GM12878 (cell line): ENCODE results near the gene SORCS1.

Experiments
- EP300 ChIP-seq, 2 experiments: fragments of 150-350 bp in 1 of 2; IDR thresholded peaks; 2 replicates each; pipeline ENCODE4 v1.6.1; 2011 to 2012; ENCODE audit warnings: low read depth in 2 of 2, low read length in 2 of 2, borderline replicate concordance in 1 of 2, improper control_type of control experiment in 1 of 2, inconsistent platforms in 1 of 2; ENCODE audit not compliant: control insufficient read depth in 1 of 2
- NFIC ChIP-seq: IDR thresholded peaks from 2 replicates; pipeline ENCODE4 v1.6.1; 2012; ENCODE audit warnings: low read depth, mild to moderate bottlenecking, inconsistent platforms, low read length, moderate library complexity
- POLR2A ChIP-seq: IDR thresholded peaks from 2 replicates; pipeline ENCODE4 v1.6.1; 2011; ENCODE audit warnings: low read depth, mild to moderate bottlenecking, low read length
- SIN3A ChIP-seq: IDR thresholded peaks from 2 replicates; pipeline ENCODE4 v1.6.1; 2012; ENCODE audit warnings: low read depth, low read length, improper control_type of control experiment
- TCF3 ChIP-seq: IDR thresholded peaks from 2 replicates; pipeline ENCODE4 v1.6.1; 2012; ENCODE audit warnings: low read depth, mild to moderate bottlenecking, low read length, borderline replicate concordance; ENCODE audit not compliant: insufficient read depth
- TF ChIP-seq, protein P1 (sequence below), 3 experiments: IDR thresholded peaks in 2 of 3; conservative IDR thresholded peaks in 1 of 3; 2 replicates each; pipeline ENCODE4 v1.5.1; 2011; ENCODE audit warnings: low read depth in 3 of 3, low read length in 3 of 3, mild to moderate bottlenecking in 3 of 3, control low read depth in 2 of 3, moderate library complexity in 2 of 3, inconsistent platforms in 1 of 3, mixed read lengths in 1 of 3; ENCODE audit not compliant: control insufficient read depth in 2 of 3, insufficient read depth in 1 of 3; ENCODE audit errors: extremely low read depth in 1 of 3
- TF ChIP-seq, protein P2 (sequence below): fragments of 450-650 bp; IDR thresholded peaks from 2 replicates; pipeline ENCODE4 v1.6.1; 2017; ENCODE audit warnings: mild to moderate bottlenecking

DNA sequence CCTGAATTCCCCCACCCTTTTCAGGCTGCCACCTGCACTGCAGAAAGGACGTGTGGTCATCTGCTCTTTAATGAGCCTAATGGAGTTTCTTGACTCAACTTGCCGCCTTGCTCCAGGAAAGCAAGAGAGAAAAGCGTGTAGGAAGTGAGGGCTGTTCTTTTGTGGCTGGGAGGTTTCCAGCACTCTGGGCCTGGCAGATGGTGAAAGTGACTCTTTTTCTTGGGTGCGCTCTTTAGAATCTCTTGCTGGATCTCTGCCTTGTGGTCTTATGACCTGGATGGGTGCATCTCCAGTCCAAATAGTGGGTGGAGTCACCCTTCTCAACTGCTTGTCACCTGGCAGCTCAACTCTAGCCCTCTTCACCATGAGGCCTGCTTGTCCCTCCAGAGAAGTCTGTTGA, 244.0 kb downstream of the SORCS1 start:
- no peak for TF ChIP-seq SIN3A
- TF ChIP-seq, protein P1, sequence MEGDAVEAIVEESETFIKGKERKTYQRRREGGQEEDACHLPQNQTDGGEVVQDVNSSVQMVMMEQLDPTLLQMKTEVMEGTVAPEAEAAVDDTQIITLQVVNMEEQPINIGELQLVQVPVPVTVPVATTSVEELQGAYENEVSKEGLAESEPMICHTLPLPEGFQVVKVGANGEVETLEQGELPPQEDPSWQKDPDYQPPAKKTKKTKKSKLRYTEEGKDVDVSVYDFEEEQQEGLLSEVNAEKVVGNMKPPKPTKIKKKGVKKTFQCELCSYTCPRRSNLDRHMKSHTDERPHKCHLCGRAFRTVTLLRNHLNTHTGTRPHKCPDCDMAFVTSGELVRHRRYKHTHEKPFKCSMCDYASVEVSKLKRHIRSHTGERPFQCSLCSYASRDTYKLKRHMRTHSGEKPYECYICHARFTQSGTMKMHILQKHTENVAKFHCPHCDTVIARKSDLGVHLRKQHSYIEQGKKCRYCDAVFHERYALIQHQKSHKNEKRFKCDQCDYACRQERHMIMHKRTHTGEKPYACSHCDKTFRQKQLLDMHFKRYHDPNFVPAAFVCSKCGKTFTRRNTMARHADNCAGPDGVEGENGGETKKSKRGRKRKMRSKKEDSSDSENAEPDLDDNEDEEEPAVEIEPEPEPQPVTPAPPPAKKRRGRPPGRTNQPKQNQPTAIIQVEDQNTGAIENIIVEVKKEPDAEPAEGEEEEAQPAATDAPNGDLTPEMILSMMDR (IDR thresholded peaks at IDR 0.05 in 2 of 3, conservative IDR thresholded peaks at IDR 0.05 in 1 of 3; ENCODE audit: control insufficient read depth in 2 of 3, extremely low read depth in 1 of 3, insufficient read depth in 1 of 3, low read depth in 3 of 3, low read length in 3 of 3) = no peak
- TF ChIP-seq, protein P2, sequence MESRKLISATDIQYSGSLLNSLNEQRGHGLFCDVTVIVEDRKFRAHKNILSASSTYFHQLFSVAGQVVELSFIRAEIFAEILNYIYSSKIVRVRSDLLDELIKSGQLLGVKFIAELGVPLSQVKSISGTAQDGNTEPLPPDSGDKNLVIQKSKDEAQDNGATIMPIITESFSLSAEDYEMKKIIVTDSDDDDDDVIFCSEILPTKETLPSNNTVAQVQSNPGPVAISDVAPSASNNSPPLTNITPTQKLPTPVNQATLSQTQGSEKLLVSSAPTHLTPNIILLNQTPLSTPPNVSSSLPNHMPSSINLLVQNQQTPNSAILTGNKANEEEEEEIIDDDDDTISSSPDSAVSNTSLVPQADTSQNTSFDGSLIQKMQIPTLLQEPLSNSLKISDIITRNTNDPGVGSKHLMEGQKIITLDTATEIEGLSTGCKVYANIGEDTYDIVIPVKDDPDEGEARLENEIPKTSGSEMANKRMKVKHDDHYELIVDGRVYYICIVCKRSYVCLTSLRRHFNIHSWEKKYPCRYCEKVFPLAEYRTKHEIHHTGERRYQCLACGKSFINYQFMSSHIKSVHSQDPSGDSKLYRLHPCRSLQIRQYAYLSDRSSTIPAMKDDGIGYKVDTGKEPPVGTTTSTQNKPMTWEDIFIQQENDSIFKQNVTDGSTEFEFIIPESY = no peak
- no peak for TF ChIP-seq NFIC
- no peak for TF ChIP-seq POLR2A
- no peak for TF ChIP-seq TCF3
- no peak for TF ChIP-seq EP300 (IDR thresholded peaks at IDR 0.05; ENCODE audit: borderline replicate concordance in 1 of 2, control insufficient read depth in 1 of 2, low read depth in 2 of 2, low read length in 2 of 2)
